GM21528 (cell line): Measurements from ENCODE around the gene AGFG1.

Experiments used
- ATAC-seq: cut with Tn5 transposase; IDR thresholded peaks from one replicate; pipeline ENCODE4 v1.9.1; 2021; ENCODE audit warnings: mild to moderate bottlenecking, moderate library complexity; ENCODE audit not compliant: unreplicated experiment, low FRiP score

AGFG1 gene

DNA sequence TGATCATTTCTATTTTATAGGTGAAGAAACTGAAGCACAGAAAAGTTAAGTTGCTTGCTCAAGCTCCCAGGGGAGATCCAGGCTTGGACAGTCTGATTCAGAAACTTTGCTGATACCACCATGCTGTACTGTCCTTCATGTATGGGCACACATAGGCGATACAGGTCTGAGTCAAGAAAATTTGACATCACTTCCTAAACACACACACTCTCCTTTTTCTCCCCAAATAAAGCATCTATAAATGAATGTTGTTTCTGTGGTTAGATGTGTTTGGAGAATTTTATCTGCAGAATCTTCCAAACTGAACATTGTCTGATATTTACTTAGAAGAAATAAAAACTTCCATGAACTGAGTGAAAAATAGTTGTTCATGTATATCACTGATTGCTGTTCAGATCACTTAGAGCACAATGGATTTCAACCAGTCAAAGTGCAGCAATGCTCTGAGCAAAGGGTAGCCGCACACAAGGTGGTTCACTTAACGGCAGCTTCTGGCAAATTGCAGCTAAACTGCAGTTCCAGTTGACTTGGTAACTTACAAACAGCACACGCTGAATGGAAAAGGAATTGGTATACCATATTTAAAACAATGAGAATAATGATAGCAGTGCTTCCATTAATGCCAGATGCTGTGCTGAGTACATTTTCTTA, 10.0 kb upstream of the AGFG1 start:
- ATAC-seq = peak; percentile 25

DNA sequence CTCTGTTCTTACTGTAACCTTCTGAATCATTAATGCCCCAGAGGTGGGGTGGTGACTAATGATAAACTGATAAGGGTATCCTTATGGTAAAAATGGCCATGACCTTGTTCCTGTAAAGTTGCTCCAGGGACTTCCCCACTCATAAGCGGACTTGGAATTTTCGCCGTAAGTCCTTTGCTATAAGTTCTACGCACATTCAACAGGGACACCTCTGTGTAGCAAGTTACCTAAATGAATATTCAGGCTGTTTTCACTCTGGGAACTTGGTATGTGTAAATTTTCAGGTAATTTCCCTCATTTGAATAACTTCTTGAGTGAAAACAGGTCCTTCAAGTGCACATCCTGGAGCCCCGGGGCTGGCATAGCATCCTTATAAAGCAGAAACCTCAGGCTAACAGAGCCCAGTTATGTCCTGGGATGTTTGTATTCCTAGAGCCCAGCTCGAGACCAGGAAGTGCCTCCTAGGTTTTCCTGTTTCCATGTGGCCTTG, 9.4 kb upstream of the AGFG1 start:
- ATAC-seq = peak; percentile 60

DNA sequence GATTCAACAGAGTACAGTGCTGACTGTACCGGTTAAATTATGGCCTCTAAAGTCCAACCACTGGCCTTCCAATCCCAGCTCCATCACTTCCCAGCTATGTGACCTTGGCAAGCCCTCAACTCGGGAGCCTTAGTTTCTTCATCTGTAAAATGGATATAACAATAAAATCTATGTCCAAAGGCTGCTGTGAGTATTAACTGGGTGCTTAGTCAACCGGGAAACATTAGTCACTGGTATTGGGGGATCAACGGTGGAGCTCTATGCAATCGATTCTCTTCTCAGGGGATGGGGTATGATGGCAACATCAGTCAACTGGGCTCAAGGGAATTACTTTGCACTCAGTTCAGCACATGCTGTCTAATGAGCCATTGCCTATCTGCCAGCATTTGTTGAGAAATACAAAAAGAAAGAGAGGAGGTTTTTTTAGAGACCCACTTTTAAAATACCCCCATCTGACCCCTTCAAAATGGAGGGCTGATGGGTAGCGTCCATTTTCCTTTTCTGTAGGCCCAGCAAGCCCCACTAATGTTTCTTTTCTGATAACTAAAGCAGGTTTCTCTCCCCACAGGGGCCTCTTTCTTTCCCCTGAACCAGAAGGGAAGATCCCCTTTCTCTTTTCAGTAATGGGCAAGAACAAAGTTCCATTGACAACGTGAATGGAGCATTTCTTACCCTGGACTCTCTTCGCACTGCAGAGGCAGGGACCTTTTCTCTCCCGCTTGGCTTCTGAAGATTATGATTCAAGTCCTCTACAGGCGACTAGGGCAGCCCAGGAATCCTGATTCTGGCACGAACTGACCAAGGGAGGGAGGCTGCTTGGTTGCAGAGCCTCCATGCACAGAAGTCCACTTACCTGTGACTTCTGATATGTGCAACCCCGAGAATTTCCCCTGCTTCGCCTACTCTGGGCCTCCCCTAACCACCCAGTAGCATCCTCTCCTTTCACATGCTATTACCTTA, 8.7 kb upstream of the AGFG1 start:
- ATAC-seq = no peak

DNA sequence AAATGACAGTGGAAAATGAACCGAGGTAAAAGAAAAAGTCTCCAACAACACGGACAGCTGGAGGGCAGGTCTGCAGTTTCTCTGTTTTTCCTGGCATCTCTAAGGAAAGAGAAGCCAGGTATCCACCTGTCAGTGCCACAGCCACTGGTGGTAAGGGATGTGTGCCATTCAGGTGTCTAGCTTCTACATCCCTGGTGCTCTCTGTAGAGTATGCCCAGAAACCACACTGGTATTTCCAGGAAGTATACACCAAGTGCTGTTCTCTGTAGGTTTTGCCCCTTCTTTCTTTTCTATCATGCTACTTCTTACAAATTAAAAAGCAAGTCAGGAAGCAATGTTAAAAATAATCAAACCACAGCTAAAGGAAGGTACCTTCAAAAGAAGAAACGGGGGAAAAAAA, 7.6 kb upstream of the AGFG1 start:
- no peak for ATAC-seq

DNA sequence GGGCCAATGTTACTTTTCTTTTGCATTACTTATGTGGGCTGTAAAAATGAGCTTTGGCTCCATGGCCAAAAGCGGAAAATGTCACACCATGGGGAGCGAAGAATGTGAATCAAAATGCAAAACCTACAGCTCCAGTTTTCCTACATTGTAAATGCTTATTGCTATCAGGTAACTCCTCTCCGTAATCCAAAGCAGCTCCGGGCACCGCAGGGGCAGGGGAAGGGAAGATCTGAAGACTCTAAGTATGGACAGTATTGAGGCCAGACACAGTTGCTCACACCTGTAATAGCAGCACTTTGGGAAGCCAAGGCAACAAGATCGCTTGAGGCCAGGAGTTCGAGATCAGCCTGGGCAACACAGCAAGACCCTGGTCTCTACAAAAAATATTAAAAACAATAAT, 7.1 kb upstream of the AGFG1 start:
- no peak for ATAC-seq

DNA sequence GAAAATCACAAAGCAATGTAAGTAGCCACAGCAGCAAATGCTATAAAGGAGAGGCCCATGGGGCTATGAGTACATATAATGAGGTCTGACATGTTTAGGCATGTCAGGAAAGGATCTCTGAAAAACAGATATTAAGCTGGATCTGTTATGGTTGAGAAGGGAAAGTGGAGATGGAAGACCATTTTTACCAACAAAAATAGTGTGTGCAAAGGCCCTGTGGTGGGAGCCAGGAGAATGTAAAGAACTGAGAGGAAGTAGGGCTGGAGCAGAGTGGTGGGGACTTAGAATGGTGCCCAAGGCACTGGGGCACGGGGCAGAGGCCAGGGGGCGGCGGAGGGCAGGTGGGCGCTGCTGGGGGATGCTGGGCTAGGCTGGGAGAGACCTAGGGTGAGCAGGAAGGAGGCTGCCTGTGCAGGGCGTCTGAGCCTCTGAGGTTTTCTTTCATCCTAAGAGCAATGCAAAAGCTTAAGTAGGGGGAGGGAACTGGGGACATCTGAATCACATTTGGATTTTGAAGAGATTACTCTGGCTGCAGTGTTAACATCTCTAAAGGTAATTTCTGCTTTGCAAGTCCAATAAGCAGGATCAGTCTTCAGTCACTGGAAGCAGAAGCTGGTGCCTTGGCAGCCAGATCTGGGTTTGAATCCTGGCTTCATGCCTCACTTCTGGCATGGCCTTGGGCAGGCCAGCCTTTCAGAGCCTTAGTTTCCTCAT, 4.9 kb upstream of the AGFG1 start:
- no peak for ATAC-seq

DNA sequence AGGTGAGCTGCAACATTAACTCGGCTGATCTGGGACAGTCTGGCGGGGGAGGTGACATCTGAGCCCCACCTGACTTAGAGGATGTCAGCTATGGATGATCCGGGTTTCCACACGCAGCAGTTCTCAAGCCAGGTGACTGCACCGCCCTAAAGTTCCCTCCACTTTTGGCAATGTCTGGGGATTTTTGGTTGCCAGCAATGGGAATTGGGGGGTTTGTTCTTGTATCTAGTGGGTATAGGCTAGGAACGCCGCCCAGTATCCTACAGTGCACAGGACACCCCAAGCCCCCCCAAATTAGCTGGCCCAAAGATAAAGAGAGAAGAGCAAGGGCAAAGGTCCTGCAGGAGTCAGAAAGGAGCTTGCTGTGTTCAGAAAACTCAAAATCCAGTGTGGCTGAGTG, 544 bp upstream of the AGFG1 start:
- ATAC-seq = no peak

DNA sequence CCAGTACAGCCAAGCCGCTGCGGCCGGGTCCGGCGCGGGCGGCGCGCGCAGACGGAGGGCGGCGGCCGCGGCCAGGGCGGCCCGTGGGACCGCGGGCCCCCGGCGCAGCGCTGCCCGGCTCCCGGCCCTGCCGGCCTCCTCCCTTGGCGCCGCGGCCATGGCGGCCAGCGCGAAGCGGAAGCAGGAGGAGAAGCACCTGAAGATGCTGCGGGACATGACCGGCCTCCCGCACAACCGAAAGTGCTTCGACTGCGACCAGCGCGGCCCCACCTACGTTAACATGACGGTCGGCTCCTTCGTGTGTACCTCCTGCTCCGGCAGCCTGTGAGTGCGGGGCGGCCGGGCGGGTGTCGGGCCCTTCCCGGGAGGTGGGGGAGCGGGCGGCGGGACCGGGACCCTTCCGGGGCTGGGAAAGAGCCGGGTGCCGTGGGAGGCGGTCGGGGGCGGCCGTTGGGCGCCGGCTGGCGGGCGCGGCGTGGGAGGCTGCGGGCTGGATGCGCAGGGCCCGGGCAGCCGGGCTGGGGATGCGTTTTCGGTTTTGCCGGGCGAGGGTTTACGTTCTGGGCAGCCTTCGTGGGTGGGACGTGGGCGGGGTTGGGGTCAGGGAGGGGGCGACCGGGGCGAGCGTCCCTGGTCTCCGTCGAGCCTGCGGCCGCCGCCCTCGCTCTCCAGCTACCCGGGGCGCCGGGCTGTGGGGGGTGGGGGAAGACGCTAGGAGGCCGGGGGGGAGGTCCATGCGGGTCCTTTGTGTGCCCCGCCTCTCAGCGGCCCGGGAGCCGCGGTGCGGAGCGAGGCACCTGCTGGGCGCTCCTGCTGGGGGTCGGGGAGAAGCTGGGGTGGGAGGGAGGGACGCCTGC, 537 bp downstream of the AGFG1 start:
- peak; percentile 71 for ATAC-seq

DNA sequence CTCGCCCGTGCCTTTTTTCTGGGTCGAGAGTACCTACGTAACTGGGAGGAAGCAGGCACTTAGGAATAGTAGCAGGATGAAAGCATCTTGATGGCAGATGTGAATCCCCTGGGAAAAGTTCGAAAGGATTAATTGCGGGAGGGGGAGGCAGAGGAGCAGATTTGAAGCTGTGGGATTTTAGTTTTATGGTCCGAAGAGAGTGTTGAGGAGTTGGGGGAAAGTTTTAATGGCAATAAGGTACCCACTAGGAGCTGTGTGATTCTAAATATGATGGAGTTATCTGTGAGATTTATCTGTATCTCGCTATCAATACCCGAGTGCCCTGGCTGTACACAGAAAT, 1.1 kb downstream of the AGFG1 start:
- ATAC-seq = no peak

DNA sequence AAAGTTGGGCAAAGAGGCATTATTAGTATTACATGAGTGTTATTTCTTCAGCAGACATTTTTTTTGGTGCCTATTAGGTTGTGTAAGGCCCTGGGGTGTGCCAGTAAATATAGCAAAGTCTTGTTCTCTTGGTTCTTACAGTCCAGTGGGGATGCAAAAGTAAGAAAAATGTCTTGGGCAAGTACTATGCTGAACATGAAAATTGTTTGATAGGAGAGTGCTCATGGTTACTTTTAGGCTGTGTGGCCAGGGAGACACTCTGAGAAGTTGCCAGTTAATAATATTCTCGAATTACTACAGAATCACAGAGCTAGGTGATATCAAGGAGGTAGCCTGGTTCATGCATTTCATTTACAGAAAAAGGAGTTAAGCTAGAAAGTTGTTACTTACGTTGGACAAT, 1.9 kb downstream of the AGFG1 start:
- no peak for ATAC-seq

DNA sequence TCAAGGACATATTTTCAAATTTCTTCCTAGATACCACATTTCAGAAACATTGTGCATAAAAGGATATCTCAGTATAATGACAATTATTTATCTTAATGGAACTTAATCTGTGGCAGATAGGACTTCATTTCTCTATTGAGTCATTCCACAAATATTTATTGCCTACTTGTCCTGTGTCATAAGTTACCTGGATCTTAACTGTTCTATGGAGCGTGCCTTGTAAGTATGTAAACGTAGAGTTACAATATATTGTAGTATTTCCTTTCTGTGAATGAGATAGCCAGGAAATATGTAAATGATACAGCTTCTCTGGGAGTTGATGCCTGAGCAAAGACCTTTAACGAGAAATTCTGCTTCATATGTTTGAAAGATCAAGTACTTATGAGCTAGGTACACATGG, 2.5 kb downstream of the AGFG1 start:
- ATAC-seq = no peak

DNA sequence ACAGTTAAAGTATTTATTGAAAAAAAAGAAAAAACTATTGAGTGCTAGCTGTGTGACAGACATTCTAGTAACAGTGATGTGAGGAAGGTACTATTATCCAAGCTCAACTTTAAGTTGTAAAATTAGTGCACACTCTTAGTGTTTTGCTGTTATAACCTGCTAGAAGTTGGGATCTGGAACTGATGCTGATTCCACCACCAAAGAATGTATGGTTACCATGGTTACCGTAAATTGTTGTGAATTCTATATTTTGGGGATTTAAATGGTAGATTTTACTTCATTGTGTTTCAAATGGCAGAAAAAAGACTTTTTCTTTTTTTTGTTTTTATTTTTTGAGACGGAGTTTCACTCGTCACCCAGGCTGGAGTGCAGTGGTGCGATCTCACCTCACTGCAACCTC, 5.3 kb downstream of the AGFG1 start:
- no peak for ATAC-seq

DNA sequence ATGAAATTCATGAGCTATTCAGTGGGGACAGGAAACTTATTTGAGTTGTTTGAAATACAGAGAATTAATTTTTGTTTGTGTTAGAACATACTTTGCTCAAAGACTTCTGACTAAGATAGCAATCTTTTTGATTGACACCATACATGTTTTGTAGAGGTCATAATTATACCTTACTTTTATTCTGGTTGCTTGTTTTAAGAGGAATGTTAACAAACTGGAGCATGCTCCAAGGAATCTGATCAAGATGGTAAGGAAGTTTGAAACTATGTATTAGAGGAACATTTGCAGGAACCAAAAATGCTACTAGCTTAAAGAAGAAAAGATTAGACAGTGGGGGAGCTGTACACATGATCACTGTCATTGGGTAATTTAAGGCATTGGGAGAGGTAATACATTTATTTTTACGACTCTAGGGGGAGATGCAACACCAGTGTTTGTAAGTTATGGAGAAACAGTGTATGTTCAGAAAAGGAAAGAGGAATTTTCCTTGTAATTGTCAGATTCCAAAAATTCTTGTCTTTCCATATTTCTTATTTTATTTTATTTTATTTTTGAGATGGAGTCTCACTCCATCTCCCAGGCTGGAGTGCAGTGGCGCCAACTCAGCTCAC, 8.0 kb downstream of the AGFG1 start:
- peak; percentile 47 for ATAC-seq

DNA sequence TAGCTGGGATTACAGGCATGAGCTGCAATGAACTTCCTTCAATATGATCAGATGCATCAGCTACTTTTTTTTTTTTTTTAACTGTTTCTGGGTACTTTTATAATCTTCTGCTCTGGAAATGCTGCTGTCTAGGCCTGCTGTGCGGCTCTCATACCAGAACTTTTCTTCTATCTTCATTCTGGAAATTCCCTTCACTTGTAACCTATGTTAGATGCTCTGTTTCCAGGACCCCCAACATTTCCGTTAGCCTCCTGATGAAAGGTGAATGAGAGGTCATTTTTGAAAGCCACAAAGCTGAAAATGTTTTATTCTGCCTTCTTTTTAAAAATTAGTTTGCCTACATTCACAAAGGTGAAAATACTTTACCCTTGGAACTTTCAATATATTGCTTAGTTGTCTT, 8.6 kb downstream of the AGFG1 start:
- peak; percentile 46 for ATAC-seq

DNA sequence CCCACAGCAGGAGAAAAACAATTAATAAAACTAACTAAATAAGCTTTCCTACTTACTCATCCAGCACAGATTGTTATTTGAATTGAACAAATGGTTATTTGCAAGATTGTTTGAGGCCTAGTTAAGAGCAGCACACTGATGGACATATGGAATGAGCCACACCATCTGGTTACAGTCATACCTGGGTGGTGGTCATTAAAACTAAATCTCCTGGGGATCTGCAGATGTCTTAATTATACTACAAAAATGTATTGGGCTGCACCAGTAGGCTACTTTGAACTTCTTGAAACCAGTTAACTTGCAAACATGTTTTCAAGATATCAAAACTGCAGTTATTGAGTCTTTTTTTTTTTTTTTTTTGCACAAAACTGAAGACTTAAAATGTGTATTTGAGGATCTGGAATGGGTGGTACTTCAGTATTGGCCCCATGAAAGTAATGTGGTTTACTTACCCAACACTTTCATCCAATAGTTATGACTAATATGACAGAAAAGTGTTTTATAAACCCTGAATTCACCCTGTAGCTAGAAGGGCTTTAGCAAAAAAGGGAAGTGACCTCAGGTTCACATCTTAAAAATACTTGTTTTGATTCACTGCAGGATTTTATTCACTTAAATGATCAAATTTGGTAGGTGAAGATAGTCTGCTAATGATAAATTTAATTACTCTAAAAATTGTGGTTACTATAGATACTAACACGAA, 10.8 kb downstream of the AGFG1 start:
- peak; percentile 90 for ATAC-seq

DNA sequence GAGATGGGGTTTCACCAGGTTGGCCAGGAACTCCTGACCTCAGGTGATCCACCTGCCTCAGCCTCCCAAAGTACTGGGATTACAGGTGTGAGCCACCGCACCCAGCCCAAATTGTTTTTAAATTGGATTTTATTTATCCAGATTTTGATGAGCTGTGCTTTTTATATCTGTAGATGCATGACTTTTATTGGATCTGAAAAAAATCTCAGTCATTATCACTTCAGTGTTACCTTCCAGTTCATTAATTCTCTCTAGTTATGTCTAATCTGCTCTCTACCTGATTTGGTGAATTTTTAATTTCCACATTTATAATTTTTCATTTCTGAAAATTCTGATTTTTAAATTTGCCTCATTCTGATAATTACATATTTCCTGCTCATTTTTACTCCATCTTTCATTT, 13.5 kb downstream of the AGFG1 start:
- ATAC-seq = no peak

DNA sequence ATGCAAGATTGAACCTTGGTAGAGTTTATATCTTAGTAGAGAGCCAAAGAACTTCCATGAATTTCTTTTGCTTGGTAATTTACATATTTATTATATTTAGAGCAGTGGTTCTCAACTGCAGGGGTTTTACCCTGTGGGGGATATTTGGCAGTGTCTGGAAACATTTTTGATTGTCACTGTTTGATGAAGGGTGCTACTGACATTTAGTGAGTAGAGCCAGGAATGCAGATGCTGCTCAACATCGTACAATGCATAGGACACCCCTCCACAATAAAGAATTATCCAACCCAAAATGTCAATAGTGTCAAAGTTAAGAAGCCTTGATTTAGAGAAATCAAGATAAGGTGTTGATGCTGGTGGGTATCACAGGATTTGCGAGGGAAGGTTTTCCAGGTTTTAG, 14.7 kb downstream of the AGFG1 start:
- no peak for ATAC-seq

DNA sequence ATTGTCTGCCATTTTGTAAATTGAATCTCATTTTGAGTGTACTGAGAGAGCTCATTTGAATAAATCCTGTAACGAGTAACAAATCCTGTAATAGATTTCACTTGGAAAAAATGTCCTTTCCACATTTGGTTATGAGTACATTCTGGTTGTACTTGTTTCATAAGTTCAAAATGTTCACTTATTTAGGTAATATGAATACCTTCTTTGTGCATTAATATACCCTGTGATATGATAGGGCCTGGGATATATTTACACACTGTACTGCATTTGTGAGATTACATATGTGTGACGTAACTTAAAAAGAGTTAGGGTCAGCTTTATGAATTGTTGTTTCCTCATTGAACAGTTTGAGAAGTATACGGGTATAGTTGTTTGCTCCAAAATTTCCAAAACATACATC, 16.1 kb downstream of the AGFG1 start:
- ATAC-seq = no peak

DNA sequence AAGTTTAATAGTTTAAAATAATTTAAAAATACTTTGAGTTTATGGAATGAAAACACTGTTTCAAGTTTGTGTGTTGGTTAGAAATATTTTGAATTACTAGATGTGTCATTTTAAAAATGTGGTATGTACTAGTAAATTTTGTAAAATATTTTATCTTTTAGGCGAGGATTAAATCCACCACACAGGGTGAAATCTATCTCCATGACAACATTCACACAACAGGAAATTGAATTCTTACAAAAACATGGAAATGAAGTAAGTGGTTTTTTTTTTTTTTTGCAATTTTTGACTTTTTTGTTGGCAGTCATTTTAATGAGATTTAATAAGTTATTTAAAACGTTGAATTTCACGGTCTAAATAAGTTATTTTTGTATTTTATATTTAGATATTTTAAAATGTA, 19.4 kb downstream of the AGFG1 start:
- no peak for ATAC-seq
